ENCODE results near the gene WHRN. TPM values are rescaled to one million over a fixed set of nuclear protein-coding genes. Genes with fewer than 3 reads are reported as not detected.

The WHRN gene
- total RNA-seq, 6 donors from 2014 or later = 2.5 to 17.8 (median 5.6) TPM

- H3K36me3 ChIP-seq = peaks cover 47 to 91% (median 67%) of the 10 kb centered on the region in 4 donors
- no peak overlapping the region for H3K4me3 ChIP-seq
- no peaks in the 10 kb centered on the region for H3K9me3 ChIP-seq
- peaks cover 20 to 29% (median 28%) of the 10 kb centered on the region in 4 donors for H3K4me1 ChIP-seq
- 82 to 93% methylated on average over 5 of the region's 7 CpGs for WGBS, 2 donors
- H3K27ac ChIP-seq = peak overlapping the region in 1 of 4 donors; percentile 24
- H3K27me3 ChIP-seq = no peaks in the 10 kb centered on the region
- TF ChIP-seq EP300 (IDR thresholded peaks at IDR 0.05) (no peak), POLR2A (IDR thresholded peaks at IDR 0.05) (no peak), POLR2AphosphoS5 (IDR thresholded peaks at IDR 0.05) (no peak), CTCF (IDR thresholded peaks at IDR 0.05) (no peak)
- ATAC-seq (ENCODE audit: low FRiP score in 2 of 2) (no peak), DNase-seq (no peak)
These were observed 143.7 kb downstream of the WHRN start for GRCh38 chr9:114361542-114361941.

- no peak overlapping the region for H3K4me3 ChIP-seq
- peaks cover 55 to 100% (median 84%) of the 10 kb centered on the region in 4 donors for H3K36me3 ChIP-seq
- ATAC-seq (ENCODE audit: low FRiP score in 2 of 2) = no peak
- peaks cover 9 to 14% (median 12%) of the 10 kb centered on the region in 4 donors for H3K4me1 ChIP-seq
- WGBS, 2 donors = 95 to 98% methylated on average over 7 of the region's 7 CpGs
- no peaks in the 10 kb centered on the region for H3K27me3 ChIP-seq
- TF ChIP-seq EP300 (IDR thresholded peaks at IDR 0.05) (no peak), POLR2AphosphoS5 (IDR thresholded peaks at IDR 0.05) (no peak), CTCF (IDR thresholded peaks at IDR 0.05) (no peak), POLR2A (IDR thresholded peaks at IDR 0.05) (no peak)
- peak overlapping the region in 1 of 4 donors; percentile 13 for H3K27ac ChIP-seq
- no peak for DNase-seq
- H3K9me3 ChIP-seq = no peaks in the 10 kb centered on the region
These were observed 145.5 kb downstream of the WHRN start for GRCh38 chr9:114359801-114360200.

DNA sequence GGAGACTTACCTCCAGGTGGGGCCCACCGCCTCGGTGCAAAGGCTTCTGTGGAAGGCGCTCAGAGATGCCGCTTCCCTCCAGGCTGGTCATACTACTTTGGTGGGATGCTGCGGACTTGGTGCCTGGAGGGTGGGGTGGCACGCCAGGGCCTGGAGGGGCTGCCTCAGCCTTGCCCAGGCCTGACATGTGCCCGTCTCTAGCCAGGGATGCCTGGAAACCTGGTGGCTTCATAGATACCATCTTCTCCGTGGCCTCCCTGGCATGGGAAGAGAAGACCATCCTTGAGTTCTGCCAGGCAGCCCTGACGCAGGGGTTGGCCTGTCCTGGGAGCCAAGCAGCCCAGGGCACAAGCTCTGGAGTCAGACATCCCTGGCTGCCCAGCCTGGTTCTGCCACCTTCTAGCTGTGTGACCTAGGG, 147.4 kb downstream of the WHRN start:
- ATAC-seq (ENCODE audit: low FRiP score in 2 of 2) = no peak
- H3K36me3 ChIP-seq = peaks cover 55 to 100% (median 91%) of the 10 kb centered on the region in 4 donors
- TF ChIP-seq POLR2AphosphoS5 (IDR thresholded peaks at IDR 0.05) = no peak
- TF ChIP-seq POLR2A (IDR thresholded peaks at IDR 0.05) = no peak
- H3K4me3 ChIP-seq = no peak overlapping the region
- no peak overlapping the region for H3K27ac ChIP-seq
- no peaks in the 10 kb centered on the region for H3K4me1 ChIP-seq
- no peak for DNase-seq
- H3K9me3 ChIP-seq = no peaks in the 10 kb centered on the region
- 97 to 98% methylated on average over 5 to 7 of the region's 9 CpGs for WGBS, 2 donors
- H3K27me3 ChIP-seq = no peaks in the 10 kb centered on the region

DNA sequence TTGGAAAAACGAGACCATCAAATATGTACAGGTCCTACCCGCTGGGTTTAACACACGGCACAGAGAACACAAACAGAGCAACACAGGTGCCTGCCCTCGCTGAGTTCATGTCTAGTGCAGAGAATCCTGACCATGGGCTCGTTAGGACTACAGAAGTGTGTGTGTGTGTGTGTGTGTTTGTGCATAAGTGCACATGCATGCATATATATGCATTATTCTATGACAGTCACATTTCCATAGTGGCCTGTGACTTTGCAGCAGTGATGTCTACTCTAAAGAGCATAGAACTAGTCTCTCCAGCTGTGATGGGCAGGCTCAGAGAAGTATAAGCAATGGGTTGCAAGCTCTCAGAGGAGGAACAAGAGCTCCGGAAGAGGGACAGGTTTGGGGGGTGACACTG, 147.9 kb downstream of the WHRN start:
- no peak for ATAC-seq (ENCODE audit: low FRiP score in 2 of 2)
- Histone ChIP-seq H3K9me3 (no peaks in the 10 kb centered on the region), H3K27ac (no peak overlapping the region), H3K36me3 (peaks cover 57 to 100% (median 89%) of the 10 kb centered on the region in 4 donors), H3K4me1 (peaks cover 0 to under 1% (median 0%) of the 10 kb centered on the region in 4 donors), H3K27me3 (no peaks in the 10 kb centered on the region), H3K4me3 (no peak overlapping the region)
- no peak for DNase-seq
- TF ChIP-seq POLR2AphosphoS5 (IDR thresholded peaks at IDR 0.05) (no peak), EP300 (IDR thresholded peaks at IDR 0.05) (no peak), POLR2A (IDR thresholded peaks at IDR 0.05) (no peak), CTCF (IDR thresholded peaks at IDR 0.05) (no peak)
- 90 to 92% methylated on average over 6 of the region's 6 CpGs for WGBS, 2 donors

DNA sequence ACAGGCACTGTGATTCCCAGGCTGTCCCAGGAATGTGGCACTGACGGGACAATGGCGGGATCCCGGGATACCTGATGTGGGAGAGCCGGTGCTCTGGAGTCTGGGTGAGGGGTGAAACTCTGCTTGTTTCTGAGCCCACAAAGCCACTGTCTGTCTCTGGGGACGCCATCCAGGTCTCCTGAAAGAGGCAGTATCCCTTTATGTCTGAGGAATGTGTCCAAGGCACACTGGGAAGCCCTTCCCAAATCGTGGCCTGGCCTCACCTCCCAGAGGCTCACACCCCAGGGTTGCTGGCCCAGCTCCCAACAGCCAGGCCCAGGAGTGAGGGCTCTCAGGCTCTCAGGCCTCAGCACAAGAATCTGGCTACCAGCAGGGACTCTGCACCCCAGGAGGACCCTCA, 148.5 kb downstream of the WHRN start:
- no peaks in the 10 kb centered on the region for H3K9me3 ChIP-seq
- no peak for DNase-seq
- no peak for ATAC-seq (ENCODE audit: low FRiP score in 2 of 2)
- TF ChIP-seq EP300 (IDR thresholded peaks at IDR 0.05) = no peak
- TF ChIP-seq POLR2A (IDR thresholded peaks at IDR 0.05) = no peak
- TF ChIP-seq CTCF (IDR thresholded peaks at IDR 0.05) = no peak
- no peak for TF ChIP-seq POLR2AphosphoS5 (IDR thresholded peaks at IDR 0.05)
- WGBS, 2 donors = 83 to 89% methylated on average over 1 to 6 of the region's 6 CpGs
- H3K4me1 ChIP-seq = peaks cover 0 to 3% (median 0%) of the 10 kb centered on the region in 4 donors
- H3K36me3 ChIP-seq = peaks cover 56 to 100% (median 84%) of the 10 kb centered on the region in 4 donors
- H3K4me3 ChIP-seq = no peak overlapping the region
- H3K27ac ChIP-seq = no peak overlapping the region
- H3K27me3 ChIP-seq = no peaks in the 10 kb centered on the region
